Measurements from ENCODE around the gene ATAD5. TPM values are rescaled to one million over a fixed set of nuclear protein-coding genes. Genes with fewer than 3 reads are reported as not detected.

Gene ATAD5
- total RNA-seq, 1 experiment from 2014 or later: 14.1 TPM

DNA sequence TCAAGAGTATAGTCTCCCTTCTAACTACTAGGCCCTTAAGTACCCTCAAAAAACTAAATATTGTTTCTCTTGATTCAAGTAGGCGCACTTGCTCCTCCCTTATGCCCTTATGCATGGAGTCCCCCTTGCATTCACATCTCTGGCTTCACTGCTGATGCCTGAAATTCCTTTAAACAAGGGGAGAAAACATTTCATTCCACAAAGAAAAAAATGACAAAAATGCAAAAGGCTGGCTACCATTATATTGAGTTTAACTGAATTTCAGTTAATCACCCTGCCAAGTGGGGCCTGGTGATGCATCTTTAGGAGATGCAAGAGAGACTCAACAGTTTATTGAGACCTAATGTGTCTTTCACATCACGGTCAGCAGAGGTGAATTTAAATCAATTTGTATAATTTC, 42.8 kb upstream of the ATAD5 start:
- Histone ChIP-seq H3K36me3 (ENCODE audit: low read depth) (peaks cover 22% of the 10 kb centered on the region), H3K27ac (no peak overlapping the region), H2AFZ (no peak overlapping the region), H3K4me2 (no peak overlapping the region), H3F3A (ENCODE audit: insufficient read depth, low read depth) (peaks cover 63% of the 10 kb centered on the region), H3K9me3 (ENCODE audit: insufficient read depth, low read depth) (no peaks in the 10 kb centered on the region), H3K79me2 (ENCODE audit: low read depth) (no peaks in the 10 kb centered on the region), H3K27me3 (ENCODE audit: insufficient read depth, low read depth) (no peaks in the 10 kb centered on the region), H3K4me1 (replicated peaks; ENCODE audit: insufficient read depth) (no peaks in the 10 kb centered on the region), H4K20me1 (ENCODE audit: insufficient read depth) (0 out of 2 replicates have a peak, but pooled peaks cover 5% of the 10 kb centered on the region), H3K9me2 (ENCODE audit: insufficient read depth) (no peaks in the 10 kb centered on the region), H3K4me3 (no peak overlapping the region)
- intact Hi-C loops (cut with micrococcal nuclease; ENCODE audit: unreplicated experiment): no loop called here
- ChIA-PET CTCF (no interaction called here), POLR2A (ENCODE audit: unreplicated experiment) (no interaction called here)
- DNase-seq: no peak
- BruUV-seq (replicated peaks): no TSS peak
- TF ChIP-seq, protein P1, sequence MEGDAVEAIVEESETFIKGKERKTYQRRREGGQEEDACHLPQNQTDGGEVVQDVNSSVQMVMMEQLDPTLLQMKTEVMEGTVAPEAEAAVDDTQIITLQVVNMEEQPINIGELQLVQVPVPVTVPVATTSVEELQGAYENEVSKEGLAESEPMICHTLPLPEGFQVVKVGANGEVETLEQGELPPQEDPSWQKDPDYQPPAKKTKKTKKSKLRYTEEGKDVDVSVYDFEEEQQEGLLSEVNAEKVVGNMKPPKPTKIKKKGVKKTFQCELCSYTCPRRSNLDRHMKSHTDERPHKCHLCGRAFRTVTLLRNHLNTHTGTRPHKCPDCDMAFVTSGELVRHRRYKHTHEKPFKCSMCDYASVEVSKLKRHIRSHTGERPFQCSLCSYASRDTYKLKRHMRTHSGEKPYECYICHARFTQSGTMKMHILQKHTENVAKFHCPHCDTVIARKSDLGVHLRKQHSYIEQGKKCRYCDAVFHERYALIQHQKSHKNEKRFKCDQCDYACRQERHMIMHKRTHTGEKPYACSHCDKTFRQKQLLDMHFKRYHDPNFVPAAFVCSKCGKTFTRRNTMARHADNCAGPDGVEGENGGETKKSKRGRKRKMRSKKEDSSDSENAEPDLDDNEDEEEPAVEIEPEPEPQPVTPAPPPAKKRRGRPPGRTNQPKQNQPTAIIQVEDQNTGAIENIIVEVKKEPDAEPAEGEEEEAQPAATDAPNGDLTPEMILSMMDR (conservative IDR thresholded peaks at IDR 0.05): no peak
- no peak for TF ChIP-seq EZH2 (IDR thresholded peaks at IDR 0.05; ENCODE audit: low read depth)

DNA sequence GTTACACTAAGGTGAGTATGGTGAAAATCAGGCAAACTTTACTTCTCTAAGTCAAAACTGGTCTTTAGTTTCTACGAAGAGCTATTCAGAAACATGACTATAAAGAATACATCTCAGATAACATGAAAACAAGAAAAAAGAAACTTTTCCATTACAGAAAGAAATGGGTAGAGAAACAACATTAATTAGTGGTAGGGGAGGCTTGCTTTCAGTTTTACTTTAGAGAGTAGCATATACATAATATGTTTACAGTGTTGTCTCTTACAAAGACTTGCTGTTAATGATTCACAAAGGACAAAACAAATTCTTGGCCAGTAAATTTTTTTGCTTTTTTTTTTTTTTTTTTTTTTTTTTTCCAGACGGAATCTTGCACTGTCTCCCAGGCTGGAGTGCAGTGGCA, 41.5 kb upstream of the ATAD5 start:
- no peaks in the 10 kb centered on the region for H3K9me2 ChIP-seq (ENCODE audit: insufficient read depth)
- no peak overlapping the region for H2AFZ ChIP-seq
- peak overlapping the region; percentile 39 for H3K27ac ChIP-seq
- no peaks in the 10 kb centered on the region for H3K9me3 ChIP-seq (ENCODE audit: insufficient read depth, low read depth)
- no peak overlapping the region for H3K4me3 ChIP-seq
- peaks cover 64% of the 10 kb centered on the region for H3F3A ChIP-seq (ENCODE audit: insufficient read depth, low read depth)
- intact Hi-C loops (cut with micrococcal nuclease; ENCODE audit: unreplicated experiment): no loop called here
- POLR2A ChIA-PET (ENCODE audit: unreplicated experiment): no interaction called here
- no peaks in the 10 kb centered on the region for H3K27me3 ChIP-seq (ENCODE audit: insufficient read depth, low read depth)
- BruUV-seq (replicated peaks): no TSS peak
- CTCF ChIA-PET: interaction anchor here (0.6 kb wide), 1 partner anchor 417 kb away, joined by 4 read pairs; no protein-coding TSS in a partner anchor
- H3K4me2 ChIP-seq: no peak overlapping the region
- DNase-seq: no peak
- peaks cover 17% of the 10 kb centered on the region for H3K36me3 ChIP-seq (ENCODE audit: low read depth)
- TF ChIP-seq, protein P1 (conservative IDR thresholded peaks at IDR 0.05): no peak
- TF ChIP-seq EZH2 (IDR thresholded peaks at IDR 0.05; ENCODE audit: low read depth): no peak
- no peaks in the 10 kb centered on the region for H3K4me1 ChIP-seq (replicated peaks; ENCODE audit: insufficient read depth)
- 0 out of 2 replicates have a peak, but pooled peaks cover 5% of the 10 kb centered on the region for H4K20me1 ChIP-seq (ENCODE audit: insufficient read depth)
- H3K79me2 ChIP-seq (ENCODE audit: low read depth): no peaks in the 10 kb centered on the region

DNA sequence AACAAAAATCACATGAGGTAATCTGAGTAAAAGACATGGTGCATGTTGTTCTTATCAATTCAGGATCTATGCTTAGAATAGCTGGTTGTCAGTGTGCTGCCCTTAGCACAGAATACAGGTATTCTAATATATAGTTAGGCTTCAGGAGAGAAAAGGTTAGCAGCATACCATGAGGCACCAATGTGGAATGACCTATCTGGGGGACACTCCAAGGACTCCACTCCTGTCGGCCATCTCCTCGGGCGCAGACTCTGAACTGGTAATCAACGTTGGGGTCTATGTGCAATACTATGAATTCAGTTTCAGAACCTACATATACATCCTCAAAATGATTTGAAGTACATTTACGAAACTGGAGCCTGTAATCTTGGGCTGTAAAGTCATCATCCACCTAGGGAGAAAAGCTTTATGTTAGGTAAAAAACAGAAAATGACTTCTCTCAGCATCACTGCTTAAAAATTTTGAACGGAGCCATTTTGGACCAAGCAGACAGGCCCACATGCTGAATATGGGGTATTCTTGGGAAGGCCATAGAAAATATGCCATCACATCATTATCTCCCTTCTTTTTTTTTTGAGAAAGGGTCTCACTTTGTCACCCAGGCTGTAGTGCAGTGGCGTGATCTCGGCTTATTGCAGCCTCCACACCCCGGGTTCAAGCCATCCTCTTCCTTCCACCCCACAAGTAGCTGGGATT, 38.3 kb upstream of the ATAD5 start:
- intact Hi-C loops (cut with micrococcal nuclease; ENCODE audit: unreplicated experiment): no loop called here
- H3K4me1 ChIP-seq (replicated peaks; ENCODE audit: insufficient read depth): no peaks in the 10 kb centered on the region
- CTCF ChIA-PET: no interaction called here
- TF ChIP-seq, protein P1 (conservative IDR thresholded peaks at IDR 0.05): no peak
- TF ChIP-seq EZH2 (IDR thresholded peaks at IDR 0.05; ENCODE audit: low read depth): no peak
- H3K9me3 ChIP-seq (ENCODE audit: insufficient read depth, low read depth): no peaks in the 10 kb centered on the region
- peaks cover 5% of the 10 kb centered on the region; the same call in 1 of the 2 replicates for H4K20me1 ChIP-seq (ENCODE audit: insufficient read depth)
- POLR2A ChIA-PET (ENCODE audit: unreplicated experiment): no interaction called here
- DNase-seq: no peak
- no peaks in the 10 kb centered on the region for H3K79me2 ChIP-seq (ENCODE audit: low read depth)
- no peak overlapping the region for H3K4me3 ChIP-seq
- H3K27ac ChIP-seq: no peak overlapping the region
- no peaks in the 10 kb centered on the region for H3K27me3 ChIP-seq (ENCODE audit: insufficient read depth, low read depth)
- no peak overlapping the region for H3K4me2 ChIP-seq
- H3F3A ChIP-seq (ENCODE audit: insufficient read depth, low read depth): peaks cover 56% of the 10 kb centered on the region
- no peaks in the 10 kb centered on the region for H3K9me2 ChIP-seq (ENCODE audit: insufficient read depth)
- H2AFZ ChIP-seq: no peak overlapping the region
- H3K36me3 ChIP-seq (ENCODE audit: low read depth): peaks cover 17% of the 10 kb centered on the region
- BruUV-seq (replicated peaks): no TSS peak

Measured in PC-9 (cell line).